SH-SY5Y (cell line): ENCODE data around the gene DDX25.

Source experiments
- GATA2 ChIP-seq: IDR thresholded peaks from 2 replicates; pipeline ENCODE4 v1.6.1; 2011; ENCODE audit warnings: mild to moderate bottlenecking, low read depth, low read length
- GATA3 ChIP-seq: IDR thresholded peaks from 2 replicates; pipeline ENCODE4 v1.6.1; 2011; ENCODE audit warnings: low read depth, mild to moderate bottlenecking, low read length, moderate library complexity

DNA sequence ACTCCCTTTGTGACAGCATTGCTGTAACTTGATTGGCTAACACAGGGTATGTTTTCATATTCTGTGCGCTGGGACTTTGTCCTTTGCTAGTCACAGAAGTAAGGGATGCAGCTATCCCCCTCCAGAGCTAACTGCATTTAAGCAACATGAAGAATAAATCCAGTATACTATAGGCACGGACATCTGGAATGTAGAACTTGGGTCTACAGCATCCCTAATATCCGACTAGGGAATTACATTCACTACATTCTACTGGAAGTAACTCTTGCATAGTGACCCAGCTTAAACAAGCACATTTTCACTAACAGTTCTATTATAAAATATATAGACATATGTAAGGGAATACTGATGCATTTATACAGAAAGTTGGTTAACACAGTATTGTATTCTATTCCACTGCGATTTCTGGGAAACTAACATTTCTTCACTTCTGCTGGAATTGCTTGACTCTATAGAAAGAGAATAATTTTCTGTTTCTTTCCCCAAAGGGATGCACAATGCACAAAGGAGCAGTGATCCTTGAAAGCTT is 54.6 kb downstream of the DDX25 start:
- TF ChIP-seq GATA2 (no peak), GATA3 (no peak)
